ENCODE measurements around the gene PHAF1. TPM values are rescaled to one million over a fixed set of nuclear protein-coding genes. Genes with fewer than 3 reads are reported as not detected.

PHAF1 gene
- total and polyA plus RNA-seq, 2 of the 13 experiments (the other 11 are each of a cell fraction or from before 2014, with no cell fraction given) = 48.3 to 174 TPM

- 0 out of 2 replicates have a peak, but pooled peaks have one; percentile 4 for TF ChIP-seq GATA4 (IDR thresholded peaks at IDR 0.05; ENCODE audit: borderline replicate concordance, low read depth)
- TF ChIP-seq THYN1 (CRISPR knock-in tag; IDR thresholded peaks at IDR 0.05; ENCODE audit: borderline replicate concordance, low read depth) = 0 out of 2 replicates have a peak, but pooled peaks have one; percentile 84
- TF ChIP-seq ATF6 (CRISPR knock-in tag; conservative IDR thresholded peaks at IDR 0.05) = no peak
- TF ChIP-seq KAT7 (CRISPR knock-in tag; IDR thresholded peaks at IDR 0.05; ENCODE audit: borderline replicate concordance) = peak; percentile 96; the same call in 1 of the 2 replicates
- 0 out of 2 replicates have a peak, but pooled peaks have one; percentile 57 for TF ChIP-seq ZNF839 (CRISPR knock-in tag; IDR thresholded peaks at IDR 0.05; ENCODE audit: borderline replicate concordance)
- TF ChIP-seq ZNF264 (CRISPR knock-in tag; IDR thresholded peaks at IDR 0.05) = peak; percentile 15; the same call in 1 of the 2 replicates
- TF ChIP-seq ZC3H13 (CRISPR knock-in tag; IDR thresholded peaks at IDR 0.05) = no peak
- peak; percentile 23; the same call in 1 of the 2 replicates for TF ChIP-seq HMGXB3 (CRISPR knock-in tag; IDR thresholded peaks at IDR 0.05; ENCODE audit: borderline replicate concordance)
- no peak for TF ChIP-seq CSRNP2 (CRISPR knock-in tag; conservative IDR thresholded peaks at IDR 0.05; ENCODE audit: low read depth)
- peak; percentile 73; the same call in 1 of the 2 replicates for TF ChIP-seq ZNF33B (CRISPR knock-in tag; IDR thresholded peaks at IDR 0.05)
Measured at GRCh38 chr16:67183627-67184452, 74.1 kb downstream of the PHAF1 start, which contains the start of gene MATCAP1 (continued).

Measured in HepG2 (cell line).